ENCODE data around the gene RAPGEFL1. TPM values are rescaled to one million over a fixed set of nuclear protein-coding genes. Genes with fewer than 3 reads are reported as not detected.

Gene RAPGEFL1
- total RNA-seq, 1 experiment from 2014 or later: 23.6 TPM

- Histone ChIP-seq H3K23me2 (ENCODE audit: insufficient read length, low read depth, low read length, poor library complexity, severe bottlenecking) (no peaks in the 10 kb centered on the region), H3K9me3 (ENCODE audit: control insufficient read depth, low read depth, low read length) (no peaks in the 10 kb centered on the region), H2AFZ (ENCODE audit: low read length) (no peak overlapping the region), H2BK20ac (ENCODE audit: low read depth, low read length, poor library complexity, severe bottlenecking) (no peak overlapping the region), H3K79me2 (ENCODE audit: insufficient read depth, low read length) (no peaks in the 10 kb centered on the region), H3K4ac (ENCODE audit: low read depth, low read length) (no peak overlapping the region), H3K18ac (ENCODE audit: insufficient read length, low read depth, low read length) (no peak overlapping the region), H2AK5ac (ENCODE audit: insufficient read length, low read length) (no peak overlapping the region), H3K4me2 (ENCODE audit: insufficient read depth, insufficient read length, low read length) (no peak overlapping the region), H3K79me1 (ENCODE audit: insufficient read depth, low read depth, low read length, poor library complexity, severe bottlenecking) (no peaks in the 10 kb centered on the region), H3K27ac (ENCODE audit: insufficient read length, low read depth, low read length) (no peak overlapping the region), H4K5ac (ENCODE audit: insufficient read length, low read depth, low read length) (no peak overlapping the region), H2BK15ac (ENCODE audit: low read depth, low read length) (no peak overlapping the region), H2BK5ac (ENCODE audit: insufficient read length, low read length) (no peak overlapping the region), H3K4me1 (ENCODE audit: insufficient read depth, low read length) (no peaks in the 10 kb centered on the region), H4K91ac (ENCODE audit: insufficient read length, low read depth, low read length) (no peak overlapping the region), H4K8ac (replicated peaks; ENCODE audit: insufficient read length, low read depth, low read length) (no peak overlapping the region), H3K14ac (ENCODE audit: insufficient read depth, low read length) (no peak overlapping the region), H3K56ac (ENCODE audit: insufficient read length, low read depth, low read length) (no peak overlapping the region), H2BK12ac (ENCODE audit: insufficient read length, low read depth, low read length) (no peak overlapping the region), H3T11ph (ENCODE audit: low read length) (no peak overlapping the region), H3K9ac (ENCODE audit: extremely low read depth, insufficient read length, low read length) (no peak overlapping the region), H3K27me3 (ENCODE audit: insufficient read depth, low read length) (no peaks in the 10 kb centered on the region), H3K23ac (ENCODE audit: insufficient read length, low read depth, low read length) (no peak overlapping the region), H4K20me1 (ENCODE audit: control insufficient read depth, insufficient read depth, insufficient read length) (no peaks in the 10 kb centered on the region), H2BK120ac (ENCODE audit: low read depth, low read length, poor library complexity, severe bottlenecking) (no peak overlapping the region)
- TF ChIP-seq CTCF (conservative IDR thresholded peaks at IDR 0.05): no peak
- peaks cover 0 to 3% of the 10 kb centered on the region in 2 experiments; a peak in 1 of 4 replicates for H3K4me1 Mint-ChIP-seq
- peaks cover 59 to 87% (median 77%) of the 10 kb centered on the region in 3 experiments; a peak in 6 of 7 replicates for H3K36me3 Mint-ChIP-seq (ENCODE audit: insufficient read depth in 1 of 3, low read depth in 3 of 3)
- no peak overlapping the region; a peak in 1 of 7 replicates for H3K27ac Mint-ChIP-seq
- WGBS (ENCODE audit: extremely low coverage, insufficient read length, low lambda C conversion rate): no CpG with 5 or more reads among the region's 7 CpGs
- no peak for DNase-seq
- H3K9me3 Mint-ChIP-seq: no peaks in the 10 kb centered on the region
- no peak overlapping the region for H3K4me3 Mint-ChIP-seq
- no peaks in the 10 kb centered on the region for H3K27me3 Mint-ChIP-seq (ENCODE audit: low read depth)
Measured at GRCh38 chr17:40134184-40134583, 43.1 kb upstream of the RAPGEFL1 start.

Data from H9 (cell line).